VCaP (cell line): ENCODE measurements around the gene APC2.

Experiments
- H3K27ac ChIP-seq: fragments of 450-650 bp; 2 replicates; pipeline ENCODE4 v1.5.1; 2017
- CTCF ChIP-seq: fragments of 450-650 bp; conservative IDR thresholded peaks from 2 replicates; pipeline ENCODE4 v1.5.1; 2017; ENCODE audit warnings: mild to moderate bottlenecking, moderate library complexity

Gene APC2

GRCh38 chr19:1428738-1429391, 21.1 kb upstream of the APC2 start:
- H3K27ac ChIP-seq, result no peak overlapping the region

DNA sequence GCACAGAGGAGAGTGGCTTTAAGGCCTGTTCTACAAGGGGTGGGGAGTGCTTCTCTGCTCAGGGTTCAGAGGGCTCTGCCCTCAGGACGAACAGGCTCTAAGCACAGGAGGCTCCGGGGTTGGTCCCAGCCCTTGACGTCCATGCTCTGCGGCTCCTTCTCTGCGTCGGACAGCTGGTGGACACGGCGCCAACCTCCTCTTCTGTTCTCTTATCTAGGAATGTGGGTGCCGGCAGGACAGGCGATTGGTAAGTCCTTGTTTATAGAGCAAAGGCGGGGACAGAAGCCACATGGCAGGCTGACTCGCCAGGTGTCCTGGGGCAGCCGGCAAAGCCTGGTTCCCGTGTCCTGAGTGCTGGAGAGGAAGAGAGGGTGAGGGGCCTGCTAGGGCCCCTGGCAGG, 20.2 kb upstream of the APC2 start:
- no peak for TF ChIP-seq CTCF
- H3K27ac ChIP-seq, result no peak overlapping the region

More at GRCh38 chr19:1428738-1429391, 21.1 kb upstream of the APC2 start:
- TF ChIP-seq CTCF, result no peak

GRCh38 chr19:1430246-1430645, 19.7 kb upstream of the APC2 start:
- TF ChIP-seq CTCF, result no peak

GRCh38 chr19:1431759-1432506, 18.0 kb upstream of the APC2 start:
- no peak overlapping the region for H3K27ac ChIP-seq
- TF ChIP-seq CTCF, result no peak

More at GRCh38 chr19:1430246-1430645, 19.7 kb upstream of the APC2 start:
- H3K27ac ChIP-seq, result no peak overlapping the region

GRCh38 chr19:1432507-1432887, 17.4 kb upstream of the APC2 start:
- H3K27ac ChIP-seq, result no peak overlapping the region
- TF ChIP-seq CTCF, result no peak

- no peak overlapping the region for H3K27ac ChIP-seq
- TF ChIP-seq CTCF, result no peak
These were observed 16.5 kb upstream of the APC2 start for GRCh38 chr19:1433119-1434039.

- TF ChIP-seq CTCF, result no peak
These were observed 15.9 kb upstream of the APC2 start for GRCh38 chr19:1434040-1434366.

More at GRCh38 chr19:1434040-1434366, 15.9 kb upstream of the APC2 start:
- no peak overlapping the region for H3K27ac ChIP-seq
